DMS153 treated with DMSO at 0.1 percent for 48 hours (cell line): Measurements from ENCODE around the gene GRB2.
A peak's percentile ranks its signal among the peaks of the same experiment; 100 is the strongest.

Experiments used
- DNase-seq: peaks from one replicate; lab custom pipeline; 2025; ENCODE audit not compliant: unreplicated experiment; lab: John Stamatoyannopoulos, UW

The GRB2 gene

GRCh38 chr17:75414488-75414887, 9.0 kb upstream of the GRB2 start:
- DNase-seq = no peak

- peak; percentile 41 for DNase-seq
Observed at GRCh38 chr17:75412455-75413317, 7.2 kb upstream of the GRB2 start.

- DNase-seq = no peak
Observed at GRCh38 chr17:75411328-75412067, 6.0 kb upstream of the GRB2 start.

- DNase-seq = no peak
Observed at GRCh38 chr17:75410141-75410540, 4.7 kb upstream of the GRB2 start.

DNA sequence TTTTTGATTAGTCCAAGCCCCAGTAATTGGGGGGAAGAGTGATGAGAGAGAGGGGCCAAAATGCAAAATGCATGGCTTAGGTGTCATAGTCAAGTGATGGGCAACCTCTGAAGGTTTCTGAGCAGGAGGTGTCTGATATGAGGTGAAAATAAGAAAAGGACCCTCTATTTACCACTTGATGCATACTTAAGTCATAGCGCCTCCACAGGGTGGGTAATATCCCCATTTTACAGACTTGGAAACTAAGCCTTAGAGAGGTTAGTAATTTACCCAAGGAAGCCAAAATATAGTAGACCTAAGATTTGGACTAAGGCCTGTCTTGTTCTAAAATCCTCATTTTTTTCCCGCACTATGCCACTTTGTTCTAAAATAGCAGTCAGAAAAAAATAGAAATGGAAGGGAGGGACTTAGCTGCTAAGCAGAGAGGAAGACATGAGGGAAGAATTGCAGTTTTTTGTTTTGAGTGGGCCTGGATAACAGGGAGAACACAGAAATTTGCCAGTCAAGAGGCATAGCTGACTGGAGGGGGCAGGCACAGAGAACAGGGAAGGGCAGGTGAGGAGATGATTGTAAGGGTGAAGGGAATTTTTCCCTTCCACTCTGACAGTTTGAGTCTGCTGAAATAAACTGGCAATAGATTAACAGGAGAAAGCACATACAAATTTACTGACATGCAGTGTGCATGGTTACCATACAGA, 2.3 kb upstream of the GRB2 start:
- DNase-seq = no peak

- no peak for DNase-seq
Observed at GRCh38 chr17:75406222-75406615, 741 bp upstream of the GRB2 start.

GRCh38 chr17:75404731-75405364, 630 bp downstream of the GRB2 start:
- DNase-seq = no peak

DNA sequence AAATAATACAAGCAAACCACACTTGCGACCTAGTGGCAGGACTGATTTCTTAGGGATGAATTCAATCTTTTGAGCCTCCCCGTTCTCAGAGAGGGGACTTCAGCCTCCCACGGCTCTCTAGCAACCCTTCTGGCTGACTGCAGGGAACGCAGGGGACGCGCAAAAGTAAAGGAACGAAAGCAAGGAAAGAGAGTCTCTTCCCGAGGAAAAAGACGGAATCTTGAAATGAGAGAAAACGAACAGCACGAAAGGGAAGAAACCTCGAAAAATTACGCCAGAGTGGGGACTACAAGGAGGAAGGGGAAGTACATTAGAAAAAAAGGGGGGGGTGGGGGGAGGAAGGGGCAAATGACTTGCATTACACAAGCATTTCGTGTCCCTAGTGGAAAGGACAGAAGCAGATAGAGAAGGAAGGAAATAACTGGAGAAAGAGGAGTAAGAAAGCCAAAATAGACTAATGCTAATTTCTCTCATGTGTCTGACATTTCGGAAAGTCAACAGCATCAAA, 1.2 kb downstream of the GRB2 start:
- DNase-seq = peak; percentile 31

- no peak for DNase-seq
Observed at GRCh38 chr17:75403131-75403530, 2.3 kb downstream of the GRB2 start.

GRCh38 chr17:75402026-75402425, 3.5 kb downstream of the GRB2 start:
- no peak for DNase-seq

DNA sequence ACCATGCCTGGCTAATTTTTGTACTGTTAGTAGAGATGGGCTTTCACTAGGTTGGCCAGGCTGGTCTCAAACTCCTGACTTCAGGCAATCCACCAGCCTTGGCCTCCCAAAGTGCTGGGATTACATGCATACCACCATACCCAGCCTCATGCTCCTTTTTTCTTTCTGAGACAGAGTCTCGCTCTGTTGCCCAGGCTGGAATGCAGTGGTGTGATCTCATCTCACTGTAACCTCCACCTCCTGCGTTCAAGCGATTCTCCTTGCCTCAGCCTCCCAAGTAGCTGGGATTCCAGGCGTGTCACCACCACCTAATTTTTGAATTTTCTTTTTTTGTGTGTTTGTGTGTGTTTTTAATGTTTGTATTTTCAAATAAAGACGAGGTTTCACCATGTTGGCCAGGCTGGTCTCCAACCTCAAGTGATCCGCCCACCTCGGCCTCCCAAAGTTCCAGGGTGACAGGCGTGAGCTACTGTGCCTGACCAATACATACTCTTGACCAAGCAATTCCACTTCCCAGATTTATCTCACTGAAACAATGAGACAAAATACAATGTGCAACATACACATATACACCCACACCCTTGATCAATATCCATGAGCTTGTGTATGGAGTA, 5.0 kb downstream of the GRB2 start:
- DNase-seq = no peak

GRCh38 chr17:75398279-75398678, 7.2 kb downstream of the GRB2 start:
- no peak for DNase-seq

- no peak for DNase-seq
Observed at GRCh38 chr17:75397217-75397616, 8.3 kb downstream of the GRB2 start.

GRCh38 chr17:75396796-75397195, 8.7 kb downstream of the GRB2 start:
- DNase-seq = no peak

DNA sequence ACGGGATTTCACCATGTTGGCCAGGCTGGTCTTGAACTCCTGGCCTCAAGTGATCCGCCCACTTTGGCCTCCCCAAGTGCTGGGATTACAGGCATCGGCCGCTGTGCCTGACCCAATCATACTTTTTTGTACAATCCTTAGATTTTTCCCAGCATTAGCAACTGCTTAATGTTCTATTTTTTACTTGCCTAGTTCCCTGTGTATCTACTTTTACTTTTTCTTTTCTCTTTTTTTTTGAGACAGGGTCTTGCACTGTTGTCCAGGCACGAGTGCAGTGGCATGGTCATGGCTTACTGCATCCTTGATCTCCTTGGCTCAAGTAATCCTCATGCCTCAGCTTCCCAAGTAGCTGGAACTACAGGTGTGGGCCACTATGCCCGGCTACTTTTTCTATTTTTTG, 9.5 kb downstream of the GRB2 start:
- no peak for DNase-seq

- DNase-seq = no peak
Observed at GRCh38 chr17:75394332-75394918, 11.1 kb downstream of the GRB2 start.

GRCh38 chr17:75393523-75394331, 11.8 kb downstream of the GRB2 start:
- peak; percentile 94 for DNase-seq

DNA sequence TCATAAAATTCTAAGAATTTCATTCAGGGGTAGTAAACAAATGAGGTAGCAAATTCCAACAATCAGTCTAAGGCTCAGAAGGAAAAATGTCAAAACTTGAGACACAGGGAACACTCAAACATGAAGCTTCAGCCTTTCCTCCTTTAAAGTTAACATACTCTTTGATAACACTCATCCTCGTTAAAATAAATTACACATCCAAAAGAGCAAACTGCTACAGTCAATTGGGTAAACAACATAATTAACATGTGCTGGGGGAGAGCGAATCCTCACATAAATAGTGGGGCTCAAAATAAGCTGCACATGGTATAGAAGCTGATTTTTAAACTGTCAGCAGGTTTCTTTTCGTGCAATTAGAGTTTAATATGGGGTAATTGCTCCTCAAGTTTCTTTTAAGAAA, 12.9 kb downstream of the GRB2 start:
- DNase-seq = no peak

DNA sequence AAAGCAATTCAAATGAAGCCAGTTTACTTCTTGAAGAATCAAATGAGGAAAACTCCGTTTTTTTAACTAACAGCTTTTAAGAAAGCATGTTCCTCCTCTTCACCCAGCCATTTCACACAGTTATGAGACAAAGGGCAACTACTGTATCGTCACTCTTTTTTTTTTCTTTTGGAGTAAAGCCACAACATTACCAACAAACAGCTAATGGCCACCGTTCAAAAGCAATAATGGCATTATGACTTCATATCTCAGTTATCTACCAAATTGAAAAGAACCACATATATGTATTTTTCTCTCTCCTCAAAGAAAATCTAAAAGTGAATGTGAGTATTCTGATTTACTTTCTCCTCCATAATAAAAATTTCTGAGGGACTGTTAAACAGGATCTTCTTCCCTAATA, 14.5 kb downstream of the GRB2 start:
- no peak for DNase-seq
